Upper lobe of right lung (tissue), 1 donor: ENCODE results near the gene RSPRY1. TPM values are rescaled to one million over a fixed set of nuclear protein-coding genes. Genes with fewer than 3 reads are reported as not detected.

Source experiments
- ATAC-seq: fragments of 200-7000 bp; cut with Tn5 transposase; one replicate; pipeline ENCODE4 v1.9.1; 2020; ENCODE audit warnings: mild to moderate bottlenecking, moderate library complexity
- DNase-seq: peaks from one replicate; pipeline ENCODE4 v3.0.0-alpha.2; 2020
- H3K27ac ChIP-seq: fragments of 200-600 bp; one replicate; pipeline ENCODE4 v1.8.0; 2022
- H3K27me3 ChIP-seq: fragments of 200-600 bp; one replicate; pipeline ENCODE4 v1.8.0; 2022; ENCODE audit warnings: mild to moderate bottlenecking
- H3K36me3 ChIP-seq: fragments of 200-600 bp; one replicate; pipeline ENCODE4 v1.8.0; 2022
- H3K4me1 ChIP-seq: fragments of 200-600 bp; one replicate; pipeline ENCODE4 v1.8.0; 2022
- H3K4me3 ChIP-seq: fragments of 200-600 bp; one replicate; pipeline ENCODE4 v1.8.0; 2022; ENCODE audit warnings: mild to moderate bottlenecking
- H3K9me3 ChIP-seq: fragments of 200-600 bp; one replicate; pipeline ENCODE4 v1.8.0; 2022
- intact Hi-C: fragments of 100-400 bp; cut with DNase I; formaldehyde crosslinking; loops from one replicate; pipeline ENCODE4 v1.11.0; 2022
- total RNA-seq: library from RNA; stranded (reverse); fragmentation: NEBNext Ultra II Directional; extraction: Animal tissue kit (Norgen Biotek cat#: 25700); gene quantifications from one replicate; pipeline ENCODE4 v1.2.1, GENCODE V29; 2021
- TF ChIP-seq, protein P1 (sequence below): fragments of 200-600 bp; IDR thresholded peaks from one replicate; pipeline ENCODE4 v1.8.0; 2022; ENCODE audit warnings: antibody characterized with exemption
- donor health status: DM: no; HTN: yes; CAD: no; lungs with severe emphysema.

The RSPRY1 gene
- total RNA-seq, 1 donor from 2014 or later: 36.2 TPM

DNA sequence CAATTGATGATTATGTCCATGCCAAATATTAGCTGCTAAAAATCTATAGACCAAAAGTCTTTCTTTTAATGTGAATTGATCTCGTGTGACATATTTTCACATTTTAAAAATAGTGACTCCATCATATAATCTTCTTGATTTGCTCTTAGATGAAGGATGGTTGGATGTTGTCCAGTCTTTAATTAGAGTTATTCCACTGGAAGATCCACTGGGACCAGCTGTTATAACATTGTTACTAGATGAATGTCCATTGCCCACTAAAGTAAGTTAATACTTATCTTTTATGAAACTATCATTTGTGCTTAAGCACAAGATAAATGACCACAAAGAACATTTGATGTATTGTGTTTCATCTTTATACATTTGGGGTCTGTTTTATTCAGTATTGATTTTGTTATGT is 22.8 kb downstream of the RSPRY1 start:
- TF ChIP-seq, protein P1, sequence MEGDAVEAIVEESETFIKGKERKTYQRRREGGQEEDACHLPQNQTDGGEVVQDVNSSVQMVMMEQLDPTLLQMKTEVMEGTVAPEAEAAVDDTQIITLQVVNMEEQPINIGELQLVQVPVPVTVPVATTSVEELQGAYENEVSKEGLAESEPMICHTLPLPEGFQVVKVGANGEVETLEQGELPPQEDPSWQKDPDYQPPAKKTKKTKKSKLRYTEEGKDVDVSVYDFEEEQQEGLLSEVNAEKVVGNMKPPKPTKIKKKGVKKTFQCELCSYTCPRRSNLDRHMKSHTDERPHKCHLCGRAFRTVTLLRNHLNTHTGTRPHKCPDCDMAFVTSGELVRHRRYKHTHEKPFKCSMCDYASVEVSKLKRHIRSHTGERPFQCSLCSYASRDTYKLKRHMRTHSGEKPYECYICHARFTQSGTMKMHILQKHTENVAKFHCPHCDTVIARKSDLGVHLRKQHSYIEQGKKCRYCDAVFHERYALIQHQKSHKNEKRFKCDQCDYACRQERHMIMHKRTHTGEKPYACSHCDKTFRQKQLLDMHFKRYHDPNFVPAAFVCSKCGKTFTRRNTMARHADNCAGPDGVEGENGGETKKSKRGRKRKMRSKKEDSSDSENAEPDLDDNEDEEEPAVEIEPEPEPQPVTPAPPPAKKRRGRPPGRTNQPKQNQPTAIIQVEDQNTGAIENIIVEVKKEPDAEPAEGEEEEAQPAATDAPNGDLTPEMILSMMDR: no peak
- H3K27me3 ChIP-seq: no peaks in the 10 kb centered on the region
- H3K9me3 ChIP-seq: no peaks in the 10 kb centered on the region
- no peaks in the 10 kb centered on the region for H3K4me1 ChIP-seq
- no peak for ATAC-seq
- peaks cover 94% of the 10 kb centered on the region for H3K36me3 ChIP-seq
- intact Hi-C loops: no loop called here
- no peak for DNase-seq
- H3K27ac ChIP-seq: no peak overlapping the region
- H3K4me3 ChIP-seq: no peak overlapping the region

DNA sequence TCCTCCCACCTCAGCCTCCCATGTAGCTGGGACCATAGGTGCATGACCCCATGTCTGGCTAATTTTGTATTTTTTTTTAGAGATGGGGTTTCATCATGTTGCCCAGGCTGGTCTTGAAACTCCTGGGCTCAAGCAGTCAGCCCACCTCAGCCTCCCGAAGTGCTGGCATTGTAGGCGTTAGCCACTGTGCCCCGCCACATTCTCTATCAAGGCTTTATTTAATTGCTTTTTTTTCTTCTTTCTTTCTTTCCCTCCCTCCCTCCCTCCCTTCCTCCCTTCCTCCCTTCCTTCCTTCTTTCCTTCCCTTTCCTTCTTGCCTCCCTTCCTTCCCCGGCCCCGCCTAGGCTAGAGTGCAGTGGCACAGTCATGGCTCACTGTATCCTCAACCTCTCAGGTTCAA is 23.7 kb downstream of the RSPRY1 start:
- TF ChIP-seq, protein P1: no peak
- DNase-seq (no peak), ATAC-seq (no peak)
- Histone ChIP-seq H3K36me3 (peaks cover 97% of the 10 kb centered on the region), H3K9me3 (no peaks in the 10 kb centered on the region), H3K4me1 (no peaks in the 10 kb centered on the region), H3K27ac (no peak overlapping the region), H3K27me3 (no peaks in the 10 kb centered on the region), H3K4me3 (no peak overlapping the region)
- intact Hi-C loops: no loop called here

DNA sequence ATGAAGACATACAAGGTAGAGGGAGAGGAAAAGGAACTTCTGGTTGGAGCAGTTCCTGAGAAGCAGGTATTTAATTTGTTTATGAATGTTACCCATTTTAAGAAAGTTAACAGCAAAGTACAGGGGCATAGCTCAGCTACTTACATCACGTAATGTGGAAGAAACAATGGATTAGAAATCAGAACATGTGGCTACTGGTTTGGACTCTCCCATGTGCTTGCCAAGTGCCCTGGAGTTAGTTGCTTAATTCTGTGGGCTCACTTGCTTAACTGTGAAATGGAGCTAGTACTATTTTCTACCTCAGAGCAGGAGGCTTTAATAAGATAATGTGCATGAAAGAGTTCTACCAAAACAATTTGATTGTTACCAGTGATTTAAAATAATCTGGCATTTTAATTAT is 27.3 kb downstream of the RSPRY1 start:
- Histone ChIP-seq H3K36me3 (peaks cover 98% of the 10 kb centered on the region), H3K27me3 (no peaks in the 10 kb centered on the region), H3K27ac (no peak overlapping the region), H3K4me1 (no peaks in the 10 kb centered on the region), H3K9me3 (peaks cover 13% of the 10 kb centered on the region), H3K4me3 (no peak overlapping the region)
- no peak for DNase-seq
- TF ChIP-seq, protein P1: no peak
- intact Hi-C loops: no loop called here
- no peak for ATAC-seq

DNA sequence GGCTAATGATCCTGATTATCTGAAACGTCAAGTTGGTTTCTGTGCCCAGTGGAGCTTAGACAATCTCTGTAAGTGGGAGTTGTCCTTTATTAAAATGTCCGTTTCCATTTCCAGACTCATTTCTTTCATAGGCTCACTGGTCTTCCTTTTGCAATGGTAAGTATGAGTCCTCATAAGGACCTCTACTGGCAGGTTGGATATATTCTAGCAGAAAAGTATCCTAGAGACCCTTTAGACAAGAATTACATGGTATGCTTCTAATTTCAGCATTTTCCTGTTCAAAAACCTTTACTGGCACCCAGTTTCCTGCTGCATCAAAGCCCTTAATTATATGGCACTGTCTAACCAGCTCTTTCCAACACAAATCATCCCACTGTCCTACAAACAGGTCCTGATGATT is 30.8 kb downstream of the RSPRY1 start:
- H3K27ac ChIP-seq: no peak overlapping the region
- no peaks in the 10 kb centered on the region for H3K4me1 ChIP-seq
- peaks cover 95% of the 10 kb centered on the region for H3K36me3 ChIP-seq
- no peak for ATAC-seq
- no peaks in the 10 kb centered on the region for H3K27me3 ChIP-seq
- intact Hi-C loops: no loop called here
- peaks cover 13% of the 10 kb centered on the region for H3K9me3 ChIP-seq
- no peak for DNase-seq
- TF ChIP-seq, protein P1: no peak
- H3K4me3 ChIP-seq: no peak overlapping the region

DNA sequence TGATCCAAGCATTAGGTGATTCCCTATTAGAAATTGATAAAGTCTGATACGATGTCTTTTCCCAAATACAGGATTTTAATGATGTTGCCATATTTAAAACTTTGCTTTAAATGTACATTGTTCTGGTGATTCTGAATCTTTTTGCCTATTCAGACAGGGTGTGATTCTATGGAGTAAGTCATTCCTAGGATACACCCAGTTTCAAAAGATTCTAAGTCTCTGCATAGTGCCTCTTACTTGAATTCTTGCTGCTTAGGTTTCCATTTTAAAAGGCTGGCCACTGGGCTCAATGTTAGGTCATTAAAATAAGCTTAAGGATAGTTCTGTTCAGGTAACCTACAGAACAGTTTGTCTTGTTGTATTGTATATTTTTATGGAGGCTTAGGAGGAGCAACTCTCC is 36.9 kb downstream of the RSPRY1 start:
- ATAC-seq: no peak
- H3K36me3 ChIP-seq: peaks cover 93% of the 10 kb centered on the region
- no peaks in the 10 kb centered on the region for H3K4me1 ChIP-seq
- no peaks in the 10 kb centered on the region for H3K9me3 ChIP-seq
- H3K27me3 ChIP-seq: no peaks in the 10 kb centered on the region
- no peak for DNase-seq
- no peak overlapping the region for H3K4me3 ChIP-seq
- intact Hi-C loops: no loop called here
- H3K27ac ChIP-seq: no peak overlapping the region
- TF ChIP-seq, protein P1: no peak

DNA sequence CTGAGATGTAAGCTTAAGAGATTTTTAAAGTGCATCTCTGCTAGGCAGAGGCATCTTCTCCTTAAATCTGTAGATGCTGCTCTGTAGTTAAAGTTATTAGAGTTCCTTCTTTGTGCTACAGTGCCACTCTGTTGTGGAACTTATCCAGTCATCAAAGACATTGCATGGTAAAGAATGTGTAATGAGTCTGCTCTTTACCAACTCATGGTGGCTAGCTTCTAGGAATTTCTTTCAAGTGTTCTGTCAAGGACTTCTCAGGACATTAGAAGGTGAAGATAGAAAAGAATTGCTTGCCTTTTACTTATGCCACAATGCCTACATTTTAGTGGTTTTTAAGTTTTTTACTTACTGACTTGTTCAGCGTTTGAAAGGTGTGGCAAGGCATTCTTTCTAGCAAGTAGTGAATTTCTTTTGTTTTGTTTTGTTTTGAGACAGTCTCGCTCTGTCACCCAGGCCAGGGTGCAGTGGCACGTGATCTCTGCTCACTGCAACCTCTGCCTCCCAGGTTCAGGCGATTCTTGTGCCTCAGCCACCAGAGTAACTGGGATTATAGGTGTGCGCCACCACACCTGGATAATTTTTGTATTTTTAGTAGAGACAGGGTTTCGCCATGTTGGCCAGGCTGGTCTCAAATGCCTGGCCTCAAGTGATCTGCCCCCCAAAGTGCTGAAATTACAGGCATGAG is 38.7 kb downstream of the RSPRY1 start:
- intact Hi-C loops: no loop called here
- Histone ChIP-seq H3K36me3 (peaks cover 96% of the 10 kb centered on the region), H3K4me1 (no peaks in the 10 kb centered on the region), H3K27ac (no peak overlapping the region), H3K4me3 (no peak overlapping the region), H3K9me3 (no peaks in the 10 kb centered on the region), H3K27me3 (no peaks in the 10 kb centered on the region)
- ATAC-seq (no peak), DNase-seq (no peak)
- TF ChIP-seq, protein P1: no peak
